ENCODE data around the gene GET4.

The GET4 gene

DNA sequence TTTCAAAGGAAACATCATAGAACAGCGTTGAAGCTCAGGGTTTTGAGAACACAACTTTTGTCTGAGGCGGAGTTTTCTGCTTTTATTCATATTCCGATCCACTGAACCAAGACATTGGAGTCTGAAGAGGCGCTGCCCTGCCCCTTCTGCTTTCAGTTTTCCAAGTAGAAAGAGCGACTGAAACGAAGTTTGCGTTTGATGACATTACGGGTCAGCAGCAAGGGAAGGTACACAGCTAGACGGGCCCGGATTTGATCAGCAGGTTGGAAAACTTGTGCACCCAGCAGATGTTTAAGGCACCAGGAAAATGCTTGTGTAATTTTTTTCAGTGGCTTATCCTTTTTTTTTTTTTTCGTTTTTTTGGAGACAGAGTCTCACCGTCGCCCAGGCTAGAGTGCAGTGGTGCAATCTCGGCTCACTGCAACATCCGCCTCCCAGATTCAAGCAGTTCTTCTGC lies 43.4 kb upstream of the GET4 start:
- TF ChIP-seq, protein P1, sequence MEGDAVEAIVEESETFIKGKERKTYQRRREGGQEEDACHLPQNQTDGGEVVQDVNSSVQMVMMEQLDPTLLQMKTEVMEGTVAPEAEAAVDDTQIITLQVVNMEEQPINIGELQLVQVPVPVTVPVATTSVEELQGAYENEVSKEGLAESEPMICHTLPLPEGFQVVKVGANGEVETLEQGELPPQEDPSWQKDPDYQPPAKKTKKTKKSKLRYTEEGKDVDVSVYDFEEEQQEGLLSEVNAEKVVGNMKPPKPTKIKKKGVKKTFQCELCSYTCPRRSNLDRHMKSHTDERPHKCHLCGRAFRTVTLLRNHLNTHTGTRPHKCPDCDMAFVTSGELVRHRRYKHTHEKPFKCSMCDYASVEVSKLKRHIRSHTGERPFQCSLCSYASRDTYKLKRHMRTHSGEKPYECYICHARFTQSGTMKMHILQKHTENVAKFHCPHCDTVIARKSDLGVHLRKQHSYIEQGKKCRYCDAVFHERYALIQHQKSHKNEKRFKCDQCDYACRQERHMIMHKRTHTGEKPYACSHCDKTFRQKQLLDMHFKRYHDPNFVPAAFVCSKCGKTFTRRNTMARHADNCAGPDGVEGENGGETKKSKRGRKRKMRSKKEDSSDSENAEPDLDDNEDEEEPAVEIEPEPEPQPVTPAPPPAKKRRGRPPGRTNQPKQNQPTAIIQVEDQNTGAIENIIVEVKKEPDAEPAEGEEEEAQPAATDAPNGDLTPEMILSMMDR (IDR thresholded peaks at IDR 0.05; ENCODE audit: extremely low read depth, insufficient read depth, missing control alignments), result no peak
- no peak for DNase-seq (ENCODE audit: low spot score)

DNA sequence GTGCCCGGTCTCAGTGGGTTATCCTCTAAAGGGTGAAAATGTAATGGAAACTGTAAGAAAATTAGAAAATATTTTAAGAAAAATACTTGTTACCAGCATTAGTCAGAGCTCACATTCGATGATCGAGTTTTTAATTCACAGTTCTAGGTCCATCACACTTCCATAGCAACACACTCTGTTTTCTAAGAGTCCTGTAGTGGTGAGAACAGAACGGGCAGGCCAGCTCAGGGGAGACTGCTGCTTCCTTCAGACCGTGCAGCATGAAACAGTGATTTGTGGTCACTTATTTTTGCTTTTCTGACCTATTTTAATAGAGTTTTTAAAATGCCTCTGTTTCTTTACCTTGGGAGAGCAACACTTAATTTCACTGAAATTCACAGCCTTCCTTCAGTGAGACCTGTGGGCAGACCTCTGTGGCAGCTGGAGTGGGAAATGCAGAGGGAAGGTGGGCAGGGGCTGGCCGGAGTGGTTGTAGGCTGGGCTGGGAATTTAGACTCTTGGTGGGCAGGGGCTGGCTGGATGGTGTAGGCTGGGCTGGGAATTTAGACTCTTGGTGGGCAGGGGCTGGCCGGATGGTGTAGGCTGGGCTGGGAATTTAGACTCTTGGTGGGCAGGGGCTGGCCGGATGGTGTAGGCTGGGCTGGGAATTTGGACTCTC lies 42.6 kb upstream of the GET4 start:
- TF ChIP-seq, protein P1 (IDR thresholded peaks at IDR 0.05; ENCODE audit: extremely low read depth, insufficient read depth, missing control alignments), result no peak

More for the DNA sequence above, 43.4 kb upstream of the GET4 start:
- in situ Hi-C loops (cut with MboI; ENCODE audit: low pct_unique_long_range_greater_than_20kb, low sequenced_read_pairs, unreplicated experiment), result no loop called here

DNA sequence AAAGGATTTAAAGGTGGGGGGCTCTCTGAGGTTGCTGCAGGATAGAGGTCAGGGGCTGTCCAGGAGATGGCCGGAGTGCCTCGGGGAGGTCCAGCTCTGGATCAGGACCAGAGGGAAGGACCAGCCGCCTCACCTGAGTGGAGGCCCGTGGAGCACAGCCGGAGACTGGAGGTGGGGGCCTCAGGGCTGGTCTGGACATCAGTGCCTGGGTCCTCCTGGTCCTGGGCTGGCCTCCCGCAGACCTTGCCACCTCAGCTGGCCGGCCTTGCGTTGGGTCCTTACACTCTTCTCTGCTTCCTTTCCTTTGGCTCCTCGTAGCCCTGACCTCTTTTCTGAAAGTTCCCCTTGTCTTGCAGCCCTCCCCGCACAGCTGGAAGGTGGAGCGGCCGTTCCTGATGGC lies 42.1 kb upstream of the GET4 start:
- TF ChIP-seq, protein P1 (IDR thresholded peaks at IDR 0.05; ENCODE audit: extremely low read depth, insufficient read depth, missing control alignments), result no peak
- in situ Hi-C loops (cut with MboI; ENCODE audit: low pct_unique_long_range_greater_than_20kb, low sequenced_read_pairs, unreplicated experiment), result no loop called here
- no peak for DNase-seq (ENCODE audit: low spot score)

More for the DNA sequence above, 42.6 kb upstream of the GET4 start:
- in situ Hi-C loops (cut with MboI; ENCODE audit: low pct_unique_long_range_greater_than_20kb, low sequenced_read_pairs, unreplicated experiment), result no loop called here
- no peak for DNase-seq (ENCODE audit: low spot score)

DNA sequence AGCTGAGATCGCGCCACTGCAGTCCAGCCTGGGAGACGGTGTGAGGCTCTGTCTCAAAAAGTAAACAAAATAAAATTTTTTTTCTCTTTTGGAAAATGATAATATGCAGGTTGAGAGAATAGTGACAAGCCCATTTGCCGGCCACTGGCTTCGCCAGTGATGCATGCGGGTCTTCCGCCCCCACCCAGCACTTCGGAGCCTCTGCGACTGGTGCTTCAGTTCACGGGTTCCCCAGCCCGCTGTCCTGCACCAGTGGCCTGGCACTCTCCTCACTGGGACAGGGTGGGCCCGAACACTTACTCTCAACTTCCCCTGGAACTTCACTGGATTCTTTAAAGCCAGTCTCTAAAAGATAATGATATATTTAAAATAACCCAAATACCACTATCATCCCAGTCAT lies 41.3 kb upstream of the GET4 start:
- TF ChIP-seq, protein P1 (IDR thresholded peaks at IDR 0.05; ENCODE audit: extremely low read depth, insufficient read depth, missing control alignments), result no peak
- in situ Hi-C loops (cut with MboI; ENCODE audit: low pct_unique_long_range_greater_than_20kb, low sequenced_read_pairs, unreplicated experiment), result no loop called here

DNA sequence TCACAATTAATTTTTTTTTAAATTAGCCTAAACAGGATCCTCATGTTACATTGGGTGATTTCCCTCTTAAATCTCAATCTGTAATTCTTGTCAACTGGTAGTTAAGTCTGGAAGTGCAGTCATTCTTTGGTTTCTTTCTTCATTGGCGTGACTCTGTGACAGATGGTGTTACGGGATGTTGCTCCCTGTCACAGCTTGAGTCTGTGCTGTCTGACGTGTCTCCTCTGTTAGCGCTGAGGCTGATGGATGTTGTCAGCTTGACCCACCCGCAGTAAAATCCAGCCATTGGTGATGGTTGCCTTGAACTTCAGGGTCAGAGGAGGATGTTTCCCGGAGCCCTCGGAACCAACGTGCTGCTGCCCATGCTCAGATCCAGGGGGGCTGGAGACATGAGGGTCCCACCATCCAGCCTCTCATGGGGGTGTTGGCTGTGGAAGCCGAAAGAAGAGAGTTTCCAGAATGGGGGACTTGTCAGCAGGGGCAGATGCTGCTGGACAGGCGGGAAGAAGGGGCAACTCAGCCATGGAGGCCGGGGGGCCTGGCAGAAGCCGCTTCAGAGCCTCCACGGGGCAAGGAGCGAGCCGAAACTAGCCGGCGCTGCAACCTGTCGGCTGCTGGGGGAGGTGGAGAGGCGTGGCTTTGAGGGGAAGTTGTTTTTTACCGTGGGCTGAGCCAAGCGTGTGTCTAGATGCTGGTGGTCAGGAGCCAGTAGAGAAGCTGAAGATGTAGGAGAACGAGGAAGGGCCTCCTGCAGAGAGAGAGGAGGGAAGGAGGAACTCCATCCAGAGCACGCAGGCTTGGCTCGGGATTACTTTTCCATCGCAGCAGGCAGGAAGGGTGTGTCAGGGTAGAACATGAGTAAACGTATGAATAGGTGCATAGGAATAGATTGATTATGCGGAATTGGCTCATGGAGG lies 40.6 kb upstream of the GET4 start:
- TF ChIP-seq, protein P1 (IDR thresholded peaks at IDR 0.05; ENCODE audit: extremely low read depth, insufficient read depth, missing control alignments), result no peak
- no peak for DNase-seq (ENCODE audit: low spot score)
- in situ Hi-C loops (cut with MboI; ENCODE audit: low pct_unique_long_range_greater_than_20kb, low sequenced_read_pairs, unreplicated experiment), result no loop called here

More for the DNA sequence above, 41.3 kb upstream of the GET4 start:
- no peak for DNase-seq (ENCODE audit: low spot score)

DNA sequence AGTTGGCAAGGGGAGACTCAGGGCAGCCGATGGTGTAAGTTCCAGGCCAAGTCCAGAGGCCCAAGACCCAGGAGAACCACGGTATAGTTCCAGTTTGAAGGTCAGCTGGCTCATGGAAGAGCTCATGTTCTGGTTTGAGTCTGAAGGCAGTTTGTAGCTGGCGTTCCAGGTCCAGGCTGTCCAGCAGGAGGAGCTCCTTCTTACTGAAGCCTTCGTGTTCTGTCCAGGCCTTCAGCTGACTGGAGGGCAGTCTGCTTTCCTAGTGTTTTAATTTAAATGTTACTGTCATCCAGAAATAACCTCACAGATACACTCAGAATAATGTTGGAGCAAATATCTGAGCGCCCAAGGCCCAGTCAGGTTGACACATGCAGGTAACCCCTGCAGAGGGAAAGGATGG lies 39.9 kb upstream of the GET4 start:
- in situ Hi-C loops (cut with MboI; ENCODE audit: low pct_unique_long_range_greater_than_20kb, low sequenced_read_pairs, unreplicated experiment), result no loop called here
- no peak for DNase-seq (ENCODE audit: low spot score)
- TF ChIP-seq, protein P1 (IDR thresholded peaks at IDR 0.05; ENCODE audit: extremely low read depth, insufficient read depth, missing control alignments), result peak; percentile 22
